A673 (cell line): ENCODE measurements around the gene MRPL54.

Experiments
- CTCF ChIP-seq: fragments of 300-800, 200-600 bp; sonication (generic); conservative IDR thresholded peaks from 2 replicates; pipeline ENCODE4 v1.5.1; 2017; ENCODE audit warnings: low read depth, mild to moderate bottlenecking, antibody characterized with exemption, low read length, moderate library complexity, mixed read lengths
- EZH2 ChIP-seq: fragments of 200-600 bp; sonication (generic); IDR thresholded peaks from 2 replicates; pipeline ENCODE4 v1.6.1; 2017; ENCODE audit warnings: borderline replicate concordance, low read depth, mild to moderate bottlenecking, mixed read lengths, antibody characterized with exemption, low read length; ENCODE audit not compliant: poor library complexity, severe bottlenecking

- no peak for TF ChIP-seq CTCF
- no peak for TF ChIP-seq EZH2
Measured at GRCh38 chr19:3716147-3716668, 46.3 kb upstream of the MRPL54 start.
